Activated CD4-positive, alpha-beta T cell treated with anti-CD3 and anti-CD28 coated beads for 24 hours (primary cell): ENCODE measurements around the gene DRC7.

Experiments used
- DNase-seq, 2 donors: peaks; one replicate each; pipeline ENCODE4 v3.0.0-alpha.2; 2020; ENCODE audit warnings: low read depth in 2 of 2

The DRC7 gene

GRCh38 chr16:57749856-57750452 lies 55.3 kb downstream of the DRC7 start:
- DNase-seq, result no peak

GRCh38 chr16:57750796-57751538 lies 56.4 kb downstream of the DRC7 start:
- no peak for DNase-seq

- DNase-seq, result no peak
Measured at GRCh38 chr16:57751539-57752202, 57.1 kb downstream of the DRC7 start.

- no peak for DNase-seq
Measured at GRCh38 chr16:57752203-57752580, 57.6 kb downstream of the DRC7 start.

- no peak for DNase-seq
Measured at GRCh38 chr16:57752581-57753447, 58.2 kb downstream of the DRC7 start.

GRCh38 chr16:57753448-57754353 lies 59.1 kb downstream of the DRC7 start:
- no peak for DNase-seq

GRCh38 chr16:57754354-57755060 lies 59.9 kb downstream of the DRC7 start:
- DNase-seq, result no peak

GRCh38 chr16:57755061-57755684 lies 60.6 kb downstream of the DRC7 start:
- DNase-seq, result no peak

- DNase-seq, result no peak
Measured at GRCh38 chr16:57755726-57756423, 61.3 kb downstream of the DRC7 start.

- DNase-seq, result no peak
Measured at GRCh38 chr16:57756424-57757325, 62.1 kb downstream of the DRC7 start.

GRCh38 chr16:57757326-57757786 lies 62.8 kb downstream of the DRC7 start:
- peak; percentile 90 to 91 for DNase-seq

GRCh38 chr16:57757883-57758282 lies 63.3 kb downstream of the DRC7 start:
- DNase-seq, result no peak

GRCh38 chr16:57758331-57759117 lies 63.9 kb downstream of the DRC7 start:
- no peak for DNase-seq

- DNase-seq, result no peak
Measured at GRCh38 chr16:57759131-57759530, 64.5 kb downstream of the DRC7 start.

GRCh38 chr16:57759541-57760356 lies 65.1 kb downstream of the DRC7 start:
- DNase-seq, result no peak

- DNase-seq, result no peak
Measured at GRCh38 chr16:57760357-57761160, 66.0 kb downstream of the DRC7 start.
